ENCODE data around the gene STX11.

The STX11 gene

DNA sequence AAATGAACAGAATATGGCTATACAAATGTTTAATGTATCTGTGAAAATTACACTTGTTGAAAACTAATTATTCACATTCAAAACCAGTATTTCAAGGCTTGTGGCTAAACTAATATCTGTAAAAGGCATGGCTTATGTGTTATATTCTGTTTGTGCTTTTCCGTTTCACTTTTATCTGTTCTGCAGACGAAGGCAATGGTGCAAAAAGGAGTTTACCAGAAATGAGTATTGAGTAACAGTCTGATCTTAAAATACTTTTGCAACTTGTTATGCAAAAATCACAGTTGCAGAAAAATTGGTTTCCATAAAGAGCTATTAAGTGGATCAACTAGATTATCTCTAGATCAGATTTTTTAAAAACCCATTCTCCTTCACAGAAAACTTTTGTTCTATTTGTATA lies 9.4 kb upstream of the STX11 start:
- no peak for DNase-seq
- intact Hi-C loops (cut with DNase I) = no loop called here

DNA sequence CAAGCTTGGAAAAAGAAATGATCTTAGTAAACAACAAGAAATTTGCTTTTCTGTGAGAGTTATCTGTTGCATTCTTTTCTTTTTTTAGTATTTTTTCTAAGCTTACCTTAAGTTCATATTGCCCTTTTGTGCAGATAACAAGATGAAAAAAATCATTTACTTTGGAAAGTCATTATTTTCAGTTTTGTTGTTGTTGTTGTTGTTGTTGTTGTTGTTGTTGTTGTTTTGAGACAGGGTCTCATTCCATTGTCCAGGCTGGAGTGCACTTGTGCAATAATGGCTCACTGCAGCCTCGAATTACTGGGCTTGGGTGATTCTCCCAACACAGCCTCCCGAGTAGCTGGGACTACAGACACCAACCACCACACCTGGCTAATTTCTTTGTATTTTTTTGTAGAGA lies 8.8 kb upstream of the STX11 start:
- intact Hi-C loops (cut with DNase I) = no loop called here
- no peak for DNase-seq

DNA sequence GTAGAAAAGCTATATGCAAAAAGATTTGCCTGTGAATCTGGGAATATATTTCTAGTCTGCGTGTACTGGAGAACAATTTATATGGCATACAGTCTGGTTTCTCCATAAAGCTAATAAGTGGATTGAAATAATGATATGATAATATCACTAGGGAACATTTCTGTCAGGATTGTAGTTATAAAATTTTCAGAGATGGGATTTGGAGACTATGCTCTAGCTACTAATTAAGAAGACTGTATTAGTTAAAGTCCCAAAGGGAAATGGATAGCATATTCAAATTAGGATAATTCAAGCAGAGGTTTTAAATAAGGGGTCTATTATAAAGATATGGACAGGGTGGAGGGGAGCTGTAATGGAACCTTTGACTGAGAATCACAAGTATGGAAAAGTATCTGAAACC lies 7.2 kb upstream of the STX11 start:
- intact Hi-C loops (cut with DNase I) = no loop called here
- no peak for DNase-seq

DNA sequence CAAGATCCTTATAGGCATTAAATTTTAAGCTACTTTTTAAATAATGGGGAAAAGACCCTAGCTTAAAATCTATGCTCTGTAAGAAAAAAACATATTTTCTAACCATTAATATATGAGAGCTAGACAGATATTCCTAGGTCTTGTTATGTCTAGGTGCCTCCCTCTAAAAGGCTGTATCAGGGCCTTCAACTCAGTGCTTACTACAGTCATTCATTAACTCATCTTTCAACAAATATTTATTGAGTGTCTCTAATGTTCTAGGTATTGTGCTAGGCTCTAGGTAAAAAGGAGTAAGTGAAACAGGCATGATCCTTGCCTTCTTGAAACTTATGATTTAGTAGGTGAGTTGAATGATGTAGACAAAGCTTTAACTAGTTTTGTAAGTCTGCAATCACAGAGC lies 6.4 kb upstream of the STX11 start:
- intact Hi-C loops (cut with DNase I) = no loop called here
- DNase-seq = no peak

DNA sequence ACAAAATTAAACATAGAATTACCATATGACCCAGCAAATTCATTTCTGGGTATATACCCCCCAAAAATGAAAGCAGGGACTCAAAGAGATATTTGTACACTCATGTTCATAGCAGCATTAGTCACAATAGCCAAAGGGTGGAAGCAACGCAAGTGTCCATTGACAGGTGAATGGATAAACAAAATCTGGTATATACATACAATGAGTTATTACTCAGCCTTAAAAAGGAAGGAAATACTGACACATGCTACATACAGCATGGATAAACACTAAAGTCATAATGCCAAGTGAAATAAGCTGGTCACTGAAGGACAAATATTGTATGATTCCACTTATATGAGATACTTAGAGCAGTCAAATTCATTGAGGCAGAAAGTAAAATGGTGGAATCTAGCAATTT lies 5.3 kb upstream of the STX11 start:
- no peak for DNase-seq
- intact Hi-C loops (cut with DNase I) = no loop called here

DNA sequence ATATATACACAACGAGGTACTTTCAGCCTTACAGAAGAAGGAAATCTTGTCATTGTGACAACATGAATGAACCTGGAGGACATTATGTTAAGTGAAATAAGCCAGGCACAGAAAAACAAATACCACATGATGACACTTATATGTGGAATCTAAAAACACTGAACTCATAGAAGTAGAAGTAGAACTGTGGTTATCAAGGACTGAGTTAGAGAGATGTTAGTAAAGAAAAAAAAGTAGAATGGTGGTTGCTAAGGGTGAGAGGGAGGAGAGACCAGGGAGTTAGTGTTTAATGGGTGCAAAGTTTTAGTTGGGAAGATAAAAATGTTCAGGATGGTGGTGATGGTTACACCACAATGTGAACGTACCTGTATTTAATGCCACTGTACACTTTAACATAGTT lies 4.8 kb upstream of the STX11 start:
- no peak for DNase-seq
- intact Hi-C loops (cut with DNase I) = no loop called here

DNA sequence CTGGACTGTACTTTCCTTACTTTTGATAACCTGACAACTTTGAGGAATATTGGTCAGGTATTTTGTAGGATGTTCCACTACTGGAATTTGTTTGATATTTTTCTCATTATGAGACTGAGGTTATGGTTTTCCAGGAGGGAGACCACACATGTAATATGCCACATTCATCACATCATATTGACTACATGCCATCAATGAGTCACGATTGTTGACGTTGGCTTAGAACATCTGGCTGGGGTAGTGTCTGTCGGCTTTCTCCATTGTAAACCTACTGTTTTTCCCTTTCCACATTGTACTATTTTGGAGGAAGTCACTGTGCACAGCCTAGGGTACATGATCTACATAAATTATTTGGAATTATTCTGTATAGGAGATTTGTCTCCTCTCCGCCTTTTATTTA lies 1.4 kb upstream of the STX11 start:
- DNase-seq = no peak
- intact Hi-C loops (cut with DNase I) = no loop called here

DNA sequence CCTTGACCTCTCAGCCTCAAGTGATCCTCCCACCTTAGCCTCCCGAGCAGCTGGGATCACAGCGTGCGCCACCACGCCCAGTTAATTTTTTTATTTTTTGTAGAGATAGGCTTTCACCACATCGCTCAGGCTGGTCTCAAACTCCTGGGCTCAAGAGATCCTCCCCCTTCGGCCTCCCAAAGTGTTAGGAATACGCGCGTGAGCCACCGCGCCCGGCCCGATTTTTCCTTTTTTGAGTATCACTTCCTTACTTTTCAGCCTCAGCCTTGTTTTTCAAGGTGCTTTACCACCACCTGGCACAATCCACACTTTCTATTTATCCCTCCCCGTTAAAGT lies 791 bp upstream of the STX11 start:
- peak in 1 of 10 donors; percentile 59 for DNase-seq

DNA sequence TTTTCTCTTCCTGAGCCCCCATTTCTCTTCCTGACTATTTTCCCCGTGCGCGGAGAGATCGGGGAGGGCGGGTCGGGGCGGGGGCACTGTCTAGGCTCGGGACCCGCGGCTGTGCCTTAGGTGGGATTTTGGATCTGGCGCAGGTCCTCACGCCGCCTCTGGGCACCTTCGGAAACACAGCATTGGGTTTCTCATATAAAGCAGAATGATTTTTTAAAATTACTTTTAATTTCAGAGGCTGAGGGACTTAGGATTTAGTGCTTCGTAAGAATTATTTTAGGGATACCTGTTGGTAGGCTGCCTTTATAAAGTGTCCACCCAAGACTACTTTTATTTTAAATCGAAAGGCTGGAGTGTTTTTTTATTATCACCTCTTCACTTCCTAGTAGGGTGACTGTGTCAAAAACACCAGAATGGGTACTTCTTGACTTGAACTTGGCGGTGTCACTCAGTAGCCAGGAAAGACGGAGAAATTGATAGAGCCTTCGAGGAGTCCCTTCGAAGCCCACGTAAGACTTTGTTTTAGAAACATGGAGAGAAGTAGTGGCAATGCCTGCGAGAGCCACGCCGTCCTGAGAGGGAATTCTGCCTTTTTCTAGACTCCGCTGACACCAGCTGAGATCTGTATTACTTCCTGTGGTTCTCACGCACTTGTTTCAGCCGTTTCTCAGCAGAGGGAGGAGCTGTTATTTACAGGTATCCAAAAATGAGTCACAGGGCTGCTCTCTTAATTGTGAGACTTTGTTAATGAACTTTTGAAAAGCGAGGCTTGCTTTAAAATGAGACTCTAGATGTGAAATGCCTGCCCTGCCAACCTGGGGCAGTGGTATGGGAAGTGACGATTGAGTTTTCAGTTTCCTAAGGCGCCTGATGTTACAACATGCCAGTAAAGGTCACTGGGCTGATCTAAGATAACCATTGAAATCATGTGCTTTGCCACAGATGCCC lies 667 bp downstream of the STX11 start:
- intact Hi-C loops (cut with DNase I) = no loop called here
- DNase-seq = no peak

More for the DNA sequence above, 791 bp upstream of the STX11 start:
- intact Hi-C loops (cut with DNase I) = no loop called here

DNA sequence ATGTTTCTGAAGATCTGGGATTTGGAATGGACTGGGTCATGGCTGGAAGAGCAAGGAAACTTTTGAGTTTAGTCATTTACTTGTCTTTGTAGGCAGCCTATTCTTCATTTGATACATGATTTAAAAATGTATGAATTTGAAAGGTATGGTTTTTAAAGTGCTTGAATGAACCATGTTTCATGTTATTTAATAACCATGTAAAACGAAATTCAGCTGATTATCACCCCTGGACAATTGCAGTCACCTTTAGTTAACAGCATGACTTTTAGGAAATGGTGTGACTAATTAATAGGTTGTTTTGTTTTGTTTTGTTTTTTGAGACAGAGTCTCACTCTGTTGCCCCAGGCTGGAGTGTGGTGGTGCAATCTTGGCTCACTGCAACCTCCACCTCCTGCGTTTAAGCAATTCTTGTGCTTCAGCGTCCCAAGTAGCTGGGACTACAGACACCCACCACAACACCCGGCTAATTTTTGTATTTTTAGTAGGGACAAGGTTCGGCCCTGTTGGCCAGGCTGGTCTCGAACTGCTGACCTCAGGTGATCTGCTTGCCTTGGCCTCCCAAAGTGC lies 2.1 kb downstream of the STX11 start:
- intact Hi-C loops (cut with DNase I) = no loop called here
- DNase-seq = no peak

DNA sequence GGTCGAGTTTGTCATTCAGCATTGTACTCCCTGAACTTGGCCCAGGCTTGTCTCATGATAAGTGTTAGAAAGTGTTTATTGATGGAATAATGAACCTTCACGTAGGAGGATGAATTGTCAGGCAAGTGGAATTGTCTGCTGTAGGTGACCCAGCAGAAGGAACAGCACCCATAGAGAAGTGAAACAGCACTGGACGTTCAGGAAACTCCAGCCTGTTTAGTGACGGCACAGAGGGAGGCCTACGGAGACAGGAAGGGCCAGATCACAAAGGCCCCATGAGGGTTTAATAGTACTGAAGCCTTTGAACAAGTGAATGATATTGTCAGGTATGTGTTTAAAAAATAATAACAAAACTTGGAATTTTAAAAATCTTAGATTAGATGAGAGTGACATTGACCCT lies 2.9 kb downstream of the STX11 start:
- DNase-seq = peak in 1 of 10 donors; percentile 81
- intact Hi-C loops (cut with DNase I) = no loop called here

DNA sequence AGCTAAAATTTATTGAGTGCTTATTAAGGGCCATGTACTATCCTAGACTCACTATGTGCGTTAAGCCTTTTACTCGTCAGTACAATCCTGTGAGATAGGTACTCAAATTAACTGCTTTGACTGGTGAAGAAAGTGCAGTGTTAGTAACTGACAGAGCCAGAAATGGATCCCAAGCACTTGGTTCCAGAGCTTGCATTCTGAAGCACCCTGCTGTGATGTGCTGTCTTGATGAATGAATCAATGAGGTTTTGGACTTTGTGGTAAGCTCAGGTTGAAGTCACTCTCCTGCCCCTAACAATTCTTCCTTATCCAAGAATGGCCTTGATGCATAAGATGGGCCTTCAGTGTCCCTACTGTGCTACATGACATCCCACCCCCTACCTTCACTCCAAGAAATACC lies 3.7 kb downstream of the STX11 start:
- intact Hi-C loops (cut with DNase I) = no loop called here
- no peak for DNase-seq

DNA sequence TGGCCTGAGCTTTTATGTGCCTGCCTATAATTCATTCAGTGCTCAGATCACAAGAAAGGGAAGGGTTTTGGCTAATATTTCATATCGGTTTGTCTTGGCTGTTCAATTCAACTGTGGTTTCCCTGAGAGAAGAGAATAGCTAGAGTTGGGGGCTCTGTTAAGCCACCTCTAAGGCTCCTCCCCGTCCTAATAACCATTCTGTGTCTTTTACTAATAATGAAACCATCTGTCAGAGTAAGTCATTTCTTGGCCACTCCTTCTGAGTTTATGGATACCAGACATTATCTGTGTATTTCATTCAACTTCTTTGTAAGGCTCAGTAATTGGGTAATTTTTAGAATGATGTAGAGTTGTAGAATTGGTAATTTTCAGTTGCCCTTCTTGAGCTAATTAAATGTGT lies 5.2 kb downstream of the STX11 start:
- intact Hi-C loops (cut with DNase I) = no loop called here
- DNase-seq = no peak

DNA sequence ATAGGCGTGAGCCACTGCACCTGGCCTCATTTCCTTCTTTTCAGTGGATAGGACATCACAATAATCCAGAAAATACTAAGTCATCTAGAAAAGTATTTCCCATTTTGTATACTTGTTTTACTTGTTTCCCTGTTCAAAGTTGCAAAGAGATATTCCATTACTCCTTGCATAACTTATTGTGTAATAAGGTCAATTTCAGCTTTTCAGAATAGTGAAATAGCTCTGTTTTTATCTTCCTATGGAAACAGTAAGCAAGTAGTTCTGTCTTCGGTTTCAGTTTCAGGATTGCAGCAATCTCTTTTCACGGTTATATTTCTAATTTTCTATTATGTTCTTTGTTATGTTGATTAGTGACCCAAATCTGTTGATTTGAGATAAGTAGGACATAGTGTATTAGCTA lies 6.0 kb downstream of the STX11 start:
- DNase-seq = no peak
- intact Hi-C loops (cut with DNase I) = no loop called here

DNA sequence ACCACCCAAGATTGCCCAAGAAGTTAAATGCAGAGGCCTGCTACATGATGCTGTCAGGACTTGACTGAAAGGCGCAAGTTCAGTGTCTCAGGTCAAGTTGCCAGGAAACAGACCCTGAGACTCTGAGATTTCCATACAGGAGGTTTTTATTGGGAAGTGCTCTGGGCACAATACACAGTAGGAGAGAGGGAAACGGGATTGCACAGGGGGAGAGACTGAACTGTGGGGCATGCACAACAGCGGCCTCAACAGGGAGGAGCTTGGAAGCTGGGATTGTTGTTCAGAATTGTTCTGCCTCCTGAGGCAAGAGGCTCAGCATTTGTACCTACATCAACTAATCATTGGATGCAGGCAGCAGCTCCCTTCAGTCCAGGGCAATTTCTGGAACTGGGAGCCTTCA lies 6.7 kb downstream of the STX11 start:
- intact Hi-C loops (cut with DNase I) = no loop called here
- no peak for DNase-seq

DNA sequence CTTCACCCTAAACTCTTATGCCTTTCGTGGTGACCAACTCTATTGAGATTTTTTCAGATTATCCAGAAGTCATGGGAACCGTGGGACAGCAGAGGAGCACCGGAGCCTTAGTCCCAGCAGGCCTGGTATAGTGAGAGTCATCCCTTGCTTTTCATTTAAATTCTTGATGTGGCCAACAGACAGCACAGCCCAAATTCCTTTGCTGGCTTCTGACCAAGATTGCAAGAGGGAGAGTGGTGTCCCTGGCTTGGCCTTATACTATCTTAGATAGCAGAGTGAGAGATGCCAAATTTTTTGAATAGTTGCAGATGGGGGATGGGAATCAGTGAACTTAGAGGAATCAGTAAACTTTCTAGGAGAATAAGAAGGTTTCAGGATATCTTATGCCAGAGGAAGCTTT lies 7.8 kb downstream of the STX11 start:
- DNase-seq = no peak
- intact Hi-C loops (cut with DNase I) = no loop called here

DNA sequence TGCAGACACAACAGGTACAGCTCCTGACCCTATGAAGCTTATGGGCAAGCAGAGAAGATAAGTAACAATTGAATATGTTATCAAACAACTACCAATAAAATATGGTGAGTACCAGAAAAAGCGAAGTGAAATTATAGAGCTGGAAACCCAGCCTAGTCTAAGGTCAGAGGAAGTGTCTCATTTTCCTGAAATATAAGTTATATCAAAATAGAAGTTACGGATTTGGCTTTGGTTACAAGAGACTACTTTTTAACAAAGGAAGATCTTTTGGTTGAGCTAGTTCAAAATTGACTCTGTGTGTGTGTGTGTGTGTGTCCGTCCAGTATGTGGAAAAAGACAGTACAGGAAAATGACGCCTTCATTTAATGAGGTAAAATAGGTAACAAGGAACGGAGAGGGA lies 8.9 kb downstream of the STX11 start:
- intact Hi-C loops (cut with DNase I) = no loop called here
- DNase-seq = no peak

DNA sequence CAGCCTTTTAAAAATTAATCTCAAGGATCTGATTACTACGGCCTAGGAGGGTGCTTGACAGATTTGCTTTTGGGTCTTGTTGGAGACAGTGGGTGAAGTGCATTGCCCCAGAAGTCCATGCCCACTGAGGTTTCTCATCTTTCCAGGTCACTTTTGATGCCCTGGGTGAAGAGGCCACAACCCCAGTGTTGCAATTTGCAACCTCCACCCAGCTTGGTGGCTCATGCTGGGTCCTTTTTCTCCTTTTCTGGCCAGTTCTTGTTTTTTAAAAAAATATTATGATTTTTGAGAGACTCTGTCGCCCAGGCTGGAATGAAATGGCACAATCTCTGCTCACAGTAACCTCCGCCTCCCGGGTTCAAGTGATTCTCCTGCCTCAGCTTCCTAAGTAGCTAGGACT lies 9.4 kb downstream of the STX11 start:
- intact Hi-C loops (cut with DNase I) = no loop called here
- no peak for DNase-seq

DNA sequence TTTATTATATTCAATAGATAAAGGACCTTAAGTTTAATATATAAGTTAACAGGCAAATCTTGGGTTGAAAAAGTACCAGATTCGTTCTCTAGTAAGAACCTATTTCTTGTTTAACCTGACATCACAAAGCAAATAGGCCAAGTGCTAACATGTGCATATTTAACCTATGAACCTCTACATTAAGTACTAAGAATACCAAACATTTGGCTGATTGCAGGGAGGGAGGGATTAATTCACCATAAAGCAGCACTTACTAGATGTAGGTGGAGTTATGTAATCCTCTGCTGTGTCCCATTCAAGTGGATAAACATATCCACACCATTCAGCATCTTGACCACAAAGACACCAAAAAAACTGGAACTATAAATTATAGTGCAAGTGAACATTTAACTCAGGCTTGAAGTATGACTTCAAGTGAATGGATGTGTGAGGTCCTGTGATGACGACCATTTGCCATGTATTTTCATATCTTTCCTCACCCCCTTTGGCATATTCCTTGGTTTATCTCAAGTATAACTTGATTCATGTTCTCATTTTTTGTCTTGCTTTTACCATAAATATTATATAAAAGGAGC lies 10.2 kb downstream of the STX11 start:
- DNase-seq = no peak
- intact Hi-C loops (cut with DNase I) = no loop called here

DNA sequence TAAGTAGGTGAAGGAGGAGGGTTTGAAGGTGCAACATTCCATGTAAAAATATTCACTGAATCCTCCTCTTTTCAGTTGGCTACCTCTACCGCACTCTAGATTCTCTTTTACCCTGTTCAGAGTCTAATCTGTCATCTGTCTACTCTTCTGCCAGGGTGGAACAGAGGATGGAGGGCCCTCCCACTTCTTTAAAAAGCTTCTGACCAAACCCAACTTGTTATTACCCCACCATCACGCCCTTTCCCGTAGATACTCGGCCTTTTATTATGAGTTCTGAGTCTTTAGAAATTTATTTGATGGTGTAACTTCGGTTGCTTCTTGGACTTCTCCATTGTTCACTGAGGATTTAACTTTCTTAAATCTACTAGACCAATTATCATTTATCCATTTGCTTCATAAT lies 11.7 kb downstream of the STX11 start:
- intact Hi-C loops (cut with DNase I) = no loop called here
- no peak for DNase-seq

DNA sequence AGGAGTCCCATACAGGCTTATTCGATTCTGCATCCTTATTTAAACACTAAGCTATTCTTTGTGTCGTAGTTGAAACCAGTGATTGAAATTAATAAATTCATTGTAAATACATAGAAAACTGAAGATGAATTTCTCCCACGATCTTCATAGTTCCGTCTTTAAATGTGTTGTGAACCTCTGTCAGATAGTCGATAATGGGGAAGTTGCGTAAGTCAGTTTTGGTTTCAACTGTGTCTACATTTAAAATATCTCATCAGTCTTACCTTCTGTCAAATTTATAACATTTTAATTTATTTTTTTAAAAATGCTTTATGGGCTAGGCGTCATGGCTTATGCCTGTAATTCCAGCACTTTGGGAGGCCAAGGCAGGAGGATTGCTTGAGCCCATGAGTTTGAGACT lies 12.7 kb downstream of the STX11 start:
- DNase-seq = no peak
- intact Hi-C loops (cut with DNase I) = no loop called here

DNA sequence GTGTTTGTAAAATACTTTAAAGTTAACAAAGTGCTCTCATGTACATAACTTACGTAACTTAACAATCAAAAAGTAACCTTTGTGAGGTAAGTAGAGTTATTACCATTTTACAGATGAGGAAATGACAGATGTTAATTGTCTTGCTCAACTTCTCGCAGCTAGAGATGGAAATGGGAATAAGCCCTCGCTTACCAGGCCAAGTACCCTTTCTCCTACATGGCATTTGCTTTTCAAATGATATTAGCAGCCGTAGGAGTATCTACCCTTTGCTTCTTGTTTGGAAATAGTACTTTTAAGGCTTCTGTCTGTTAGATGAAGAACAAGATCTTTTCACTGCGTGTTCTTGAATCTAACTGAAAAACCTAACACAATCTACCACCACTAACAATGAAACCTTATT lies 15.5 kb downstream of the STX11 start:
- DNase-seq = no peak
- intact Hi-C loops (cut with DNase I) = no loop called here
